Activated CD4-positive, alpha-beta T cell treated with anti-CD3 and anti-CD28 coated beads, Interleukin-2, amount 10 ng/mL, durations not matched to agents 7 days and 5 days (primary cell): ENCODE results near the gene NFAM1. TPM values are rescaled to one million over a fixed set of nuclear protein-coding genes. Genes with fewer than 3 reads are reported as not detected.
A peak's percentile ranks its signal among the peaks of the same experiment; 100 is the strongest.

Source experiments
- CTCF ChIA-PET: fragments of 350-600 bp; sonication (Branson Sonifier 250); formaldehyde crosslinking; loops from one replicate; lab custom pipeline; 2021; ENCODE audit warnings: antibody characterized with exemption; lab: Charles Lee
- POLR2A ChIA-PET: fragments of 350-600 bp; sonication (Branson Sonifier 250); formaldehyde crosslinking; loops from one replicate; lab custom pipeline; 2021; ENCODE audit warnings: antibody characterized with exemption; lab: Charles Lee
- DNase-seq: peaks from one replicate; pipeline ENCODE4 v3.0.0-alpha.2; 2020
- H3K27ac Mint-ChIP-seq: one replicate; pipeline ENCODE4 v1.8.0; 2021; ENCODE audit warnings: mild to moderate bottlenecking, moderate library complexity, mixed read lengths
- H3K27me3 Mint-ChIP-seq: one replicate; pipeline ENCODE4 v1.8.0; 2021; ENCODE audit warnings: mixed read lengths
- H3K36me3 Mint-ChIP-seq: one replicate; pipeline ENCODE4 v1.8.0; 2021; ENCODE audit warnings: low read depth, mixed read lengths
- H3K4me1 Mint-ChIP-seq: one replicate; pipeline ENCODE4 v1.8.0; 2021; ENCODE audit warnings: mixed read lengths
- H3K4me3 Mint-ChIP-seq: one replicate; pipeline ENCODE4 v1.8.0; 2021; ENCODE audit warnings: mild to moderate bottlenecking, moderate library complexity, mixed read lengths
- H3K9me3 Mint-ChIP-seq: one replicate; pipeline ENCODE4 v1.8.0; 2021; ENCODE audit warnings: mixed read lengths
- total RNA-seq, 2 experiments: library from RNA; stranded (reverse); gene quantifications; one replicate each; pipeline ENCODE4 v1.2.3, GENCODE V29; 2021

Gene NFAM1
- total RNA-seq, 2 experiments from 2014 or later = 0.02 to 0.04 TPM

- POLR2A ChIA-PET = no interaction called here
- CTCF ChIA-PET = no interaction called here
- no peak for DNase-seq
- Mint-ChIP-seq H3K9me3 (no peaks in the 10 kb centered on the region), H3K4me1 (no peaks in the 10 kb centered on the region), H3K36me3 (no peaks in the 10 kb centered on the region), H3K4me3 (no peak overlapping the region), H3K27ac (no peak overlapping the region), H3K27me3 (peaks cover 4% of the 10 kb centered on the region)
Measured at GRCh38 chr22:42425337-42425988, 6.7 kb downstream of the NFAM1 start.

- ChIA-PET POLR2A (no interaction called here), CTCF (interaction anchor here (0.6 to 1.3 kb wide), 3 partner anchors 9 to 26 kb away, joined by 3 to 4 read pairs (median 3); no protein-coding TSS in a partner anchor)
- H3K4me3 Mint-ChIP-seq = no peak overlapping the region
- no peaks in the 10 kb centered on the region for H3K9me3 Mint-ChIP-seq
- no peak overlapping the region for H3K27ac Mint-ChIP-seq
- no peaks in the 10 kb centered on the region for H3K4me1 Mint-ChIP-seq
- H3K27me3 Mint-ChIP-seq = peaks cover 1% of the 10 kb centered on the region
- H3K36me3 Mint-ChIP-seq = no peaks in the 10 kb centered on the region
- no peak for DNase-seq
Measured at GRCh38 chr22:42419243-42419881, 12.8 kb downstream of the NFAM1 start.

GRCh38 chr22:42418811-42419242 lies 13.4 kb downstream of the NFAM1 start:
- H3K9me3 Mint-ChIP-seq = no peaks in the 10 kb centered on the region
- CTCF ChIA-PET = no interaction called here
- no peaks in the 10 kb centered on the region for H3K36me3 Mint-ChIP-seq
- peaks cover 1% of the 10 kb centered on the region for H3K27me3 Mint-ChIP-seq
- POLR2A ChIA-PET = no interaction called here
- H3K4me3 Mint-ChIP-seq = no peak overlapping the region
- H3K4me1 Mint-ChIP-seq = no peaks in the 10 kb centered on the region
- DNase-seq = no peak
- no peak overlapping the region for H3K27ac Mint-ChIP-seq

GRCh38 chr22:42417645-42418305 lies 14.4 kb downstream of the NFAM1 start:
- no peaks in the 10 kb centered on the region for H3K9me3 Mint-ChIP-seq
- H3K36me3 Mint-ChIP-seq = no peaks in the 10 kb centered on the region
- ChIA-PET POLR2A (no interaction called here), CTCF (interaction anchor here (0.7 kb wide), 1 partner anchor 10 kb away, joined by 3 read pairs; no protein-coding TSS in a partner anchor)
- no peak overlapping the region for H3K4me3 Mint-ChIP-seq
- H3K4me1 Mint-ChIP-seq = no peaks in the 10 kb centered on the region
- no peak overlapping the region for H3K27ac Mint-ChIP-seq
- H3K27me3 Mint-ChIP-seq = peaks cover 1% of the 10 kb centered on the region
- DNase-seq = no peak

GRCh38 chr22:42416671-42417230 lies 15.5 kb downstream of the NFAM1 start:
- ChIA-PET POLR2A (no interaction called here), CTCF (interaction anchor here (0.7 to 1.0 kb wide), 2 partner anchors 11 to 247 kb away, joined by 3 read pairs; no protein-coding TSS in a partner anchor)
- H3K9me3 Mint-ChIP-seq = no peaks in the 10 kb centered on the region
- H3K36me3 Mint-ChIP-seq = no peaks in the 10 kb centered on the region
- H3K4me1 Mint-ChIP-seq = no peaks in the 10 kb centered on the region
- H3K4me3 Mint-ChIP-seq = no peak overlapping the region
- DNase-seq = no peak
- H3K27me3 Mint-ChIP-seq = peaks cover 1% of the 10 kb centered on the region
- peak overlapping the region; percentile 50 for H3K27ac Mint-ChIP-seq

GRCh38 chr22:42414565-42415303 lies 17.5 kb downstream of the NFAM1 start:
- Mint-ChIP-seq H3K36me3 (no peaks in the 10 kb centered on the region), H3K27ac (no peak overlapping the region), H3K4me3 (no peak overlapping the region), H3K27me3 (no peaks in the 10 kb centered on the region), H3K4me1 (no peaks in the 10 kb centered on the region), H3K9me3 (no peaks in the 10 kb centered on the region)
- DNase-seq = no peak
- CTCF ChIA-PET = interaction anchor here (0.7 kb wide), 1 partner anchor 789 kb away, joined by 8 read pairs; no protein-coding TSS in a partner anchor
- POLR2A ChIA-PET = no interaction called here

GRCh38 chr22:42414021-42414420 lies 18.2 kb downstream of the NFAM1 start:
- no peak for DNase-seq
- Mint-ChIP-seq H3K27me3 (no peaks in the 10 kb centered on the region), H3K27ac (no peak overlapping the region), H3K36me3 (no peaks in the 10 kb centered on the region), H3K4me3 (no peak overlapping the region), H3K4me1 (no peaks in the 10 kb centered on the region), H3K9me3 (no peaks in the 10 kb centered on the region)
- ChIA-PET POLR2A (no interaction called here), CTCF (no interaction called here)

- no peak overlapping the region for H3K27ac Mint-ChIP-seq
- no peaks in the 10 kb centered on the region for H3K36me3 Mint-ChIP-seq
- no peaks in the 10 kb centered on the region for H3K4me1 Mint-ChIP-seq
- no peaks in the 10 kb centered on the region for H3K27me3 Mint-ChIP-seq
- CTCF ChIA-PET = no interaction called here
- H3K4me3 Mint-ChIP-seq = no peak overlapping the region
- no peak for DNase-seq
- POLR2A ChIA-PET = interaction anchor here (0.6 kb wide), 1 partner anchor 481 kb away, joined by 7 read pairs; no protein-coding TSS in a partner anchor
- no peaks in the 10 kb centered on the region for H3K9me3 Mint-ChIP-seq
Measured at GRCh38 chr22:42412744-42413333, 19.4 kb downstream of the NFAM1 start.

GRCh38 chr22:42410708-42411107 lies 21.5 kb downstream of the NFAM1 start:
- Mint-ChIP-seq H3K27me3 (no peaks in the 10 kb centered on the region), H3K27ac (no peak overlapping the region), H3K4me1 (no peaks in the 10 kb centered on the region), H3K9me3 (no peaks in the 10 kb centered on the region), H3K4me3 (no peak overlapping the region), H3K36me3 (no peaks in the 10 kb centered on the region)
- ChIA-PET POLR2A (no interaction called here), CTCF (no interaction called here)
- no peak for DNase-seq

GRCh38 chr22:42408810-42409529 lies 23.2 kb downstream of the NFAM1 start:
- Mint-ChIP-seq H3K27ac (no peak overlapping the region), H3K36me3 (no peaks in the 10 kb centered on the region), H3K9me3 (no peaks in the 10 kb centered on the region), H3K4me3 (no peak overlapping the region), H3K27me3 (no peaks in the 10 kb centered on the region), H3K4me1 (no peaks in the 10 kb centered on the region)
- CTCF ChIA-PET = interaction anchor here (1.8 kb wide), 1 partner anchor 29 kb away, joined by 6 read pairs; no protein-coding TSS in a partner anchor
- POLR2A ChIA-PET = no interaction called here
- DNase-seq = no peak

GRCh38 chr22:42408276-42408675 lies 23.9 kb downstream of the NFAM1 start:
- no peak overlapping the region for H3K4me3 Mint-ChIP-seq
- H3K9me3 Mint-ChIP-seq = no peaks in the 10 kb centered on the region
- no peaks in the 10 kb centered on the region for H3K27me3 Mint-ChIP-seq
- no peak overlapping the region for H3K27ac Mint-ChIP-seq
- no peaks in the 10 kb centered on the region for H3K36me3 Mint-ChIP-seq
- CTCF ChIA-PET = interaction anchor here (1.8 kb wide), 1 partner anchor 30 kb away, joined by 6 read pairs; no protein-coding TSS in a partner anchor
- DNase-seq = no peak
- POLR2A ChIA-PET = no interaction called here
- H3K4me1 Mint-ChIP-seq = no peaks in the 10 kb centered on the region
